Left renal pelvis (tissue), 4 donors: Measurements from ENCODE around the gene ERICH6B. TPM values are rescaled to one million over a fixed set of nuclear protein-coding genes. Genes with fewer than 3 reads are reported as not detected.
A peak's percentile ranks its signal among the peaks of the same experiment; 100 is the strongest.
"Not testable (repeated sequence)": the region's sequence is repeated elsewhere in the genome, so short reads cannot be mapped to it uniquely, and the experiment has no call there.

ENCODE experiments used
- DNase-seq, 4 donors: peaks; one replicate each; pipeline ENCODE4 v3.0.0-alpha.2; 2013; ENCODE audit warnings: low read depth in 4 of 4, low spot score in 3 of 4
- polyA plus RNA-seq, 4 donors: library from polyadenylated mRNA; unstranded; fragments of 120-200 nt; gene quantifications; one replicate each; pipeline ENCODE4 v1.2.1, GENCODE V29; 2013; ENCODE audit not compliant: insufficient read length in 4 of 4

Gene ERICH6B
- 1 to 10 TPM; 1.1 to 3.0 (median 1.9) TPM for polyA plus RNA-seq

- DNase-seq: peak; percentile 47 to 60 (median 49)
These were observed at the start of gene ERICH6B for GRCh38 chr13:45615501-45616101. Gene ERICH6B (minus strand): TSS chr13:45615739. CDS start chr13:45597005, 18,734 bp downstream.

GRCh38 chr13:45662903-45663302, 47.4 kb upstream of the ERICH6B start:
- not testable (repeated sequence) for DNase-seq

- DNase-seq: no peak
These were observed 46.6 kb upstream of the ERICH6B start for GRCh38 chr13:45662162-45662561.

DNA sequence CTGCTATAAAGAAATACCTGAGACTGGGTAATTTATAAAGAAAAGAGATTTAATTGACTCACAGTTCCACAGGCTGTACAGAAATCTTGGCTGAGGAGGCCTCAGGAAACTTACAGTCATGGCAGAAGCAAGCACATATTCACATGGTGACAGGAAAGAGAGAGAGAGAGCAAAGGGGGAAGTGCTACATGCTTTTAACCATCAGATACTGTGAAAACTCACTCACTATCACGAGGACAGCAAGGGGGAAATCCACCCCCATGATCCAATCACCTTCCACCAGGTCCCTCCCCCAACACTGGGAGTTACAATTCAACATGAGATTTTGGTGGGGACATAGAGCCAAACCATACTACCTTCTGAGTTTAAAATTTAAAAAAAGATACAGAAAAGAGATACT, 44.9 kb upstream of the ERICH6B start:
- DNase-seq: not testable (repeated sequence)

GRCh38 chr13:45659536-45659935, 44.0 kb upstream of the ERICH6B start:
- no peak for DNase-seq

DNA sequence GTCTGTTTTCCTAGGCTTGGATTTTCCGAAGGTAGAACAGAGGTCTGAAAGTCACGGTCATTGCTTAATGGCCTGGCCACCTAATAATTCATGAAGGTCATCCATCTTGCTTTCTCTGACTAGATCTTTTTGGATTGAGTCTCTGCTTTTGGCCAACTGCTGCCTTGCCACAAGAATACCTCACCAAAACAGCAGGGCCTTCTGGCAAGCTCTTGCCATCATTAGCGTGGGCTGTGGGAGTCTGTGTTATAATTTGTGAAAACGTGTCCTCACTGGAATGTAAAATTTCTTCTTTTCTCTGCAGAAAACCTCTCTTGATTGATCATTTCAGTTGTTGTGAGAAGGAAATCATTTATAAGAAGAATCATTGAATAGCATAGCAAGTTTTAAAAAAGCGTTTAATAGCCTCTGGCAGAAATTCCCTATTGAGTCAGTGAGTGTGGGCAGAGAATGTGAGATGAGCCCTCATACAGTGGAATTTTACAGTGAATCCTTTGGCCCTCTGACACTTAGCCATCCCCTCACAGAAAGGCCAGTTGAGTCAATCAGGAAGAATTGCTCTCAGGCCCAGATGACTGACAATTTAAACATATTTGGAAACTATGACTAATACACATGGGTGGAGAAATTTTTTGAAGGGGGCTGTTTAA, 43.2 kb upstream of the ERICH6B start:
- no peak for DNase-seq

DNA sequence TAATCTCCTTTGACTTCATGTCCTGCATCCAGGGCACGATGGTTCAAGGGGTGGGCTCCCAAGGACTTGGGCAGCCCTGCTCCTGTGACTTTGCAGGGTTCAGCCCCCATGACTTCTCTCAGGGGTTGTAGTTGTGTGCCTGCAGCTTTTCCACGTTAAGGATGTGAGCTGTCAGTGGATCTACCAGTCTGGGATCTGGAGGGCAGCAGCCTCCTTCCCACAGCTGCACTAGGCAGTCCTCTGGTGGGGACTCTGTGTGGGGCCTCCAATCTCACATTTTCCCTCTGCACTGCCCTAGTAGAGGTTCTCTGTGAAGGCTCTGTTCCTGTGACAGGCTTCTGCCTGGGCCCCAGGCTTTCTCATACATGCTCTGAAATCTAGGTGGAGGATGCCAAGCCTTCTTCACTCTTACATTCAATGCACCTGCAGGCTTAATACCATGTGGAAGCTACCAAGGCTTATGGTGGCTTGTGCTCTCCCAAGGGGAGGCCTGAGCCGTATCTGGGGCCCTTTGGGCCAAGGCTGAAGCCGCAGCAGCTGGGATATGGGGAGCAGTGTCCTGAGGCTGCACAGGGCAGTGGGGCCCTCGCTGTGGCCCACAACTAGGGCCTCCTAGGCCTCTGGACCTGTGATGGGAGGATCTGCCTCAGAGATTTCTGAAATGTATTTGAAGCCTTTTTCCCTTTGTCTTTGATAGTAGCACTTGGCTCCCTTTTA, 39.3 kb upstream of the ERICH6B start:
- DNase-seq: no peak

DNA sequence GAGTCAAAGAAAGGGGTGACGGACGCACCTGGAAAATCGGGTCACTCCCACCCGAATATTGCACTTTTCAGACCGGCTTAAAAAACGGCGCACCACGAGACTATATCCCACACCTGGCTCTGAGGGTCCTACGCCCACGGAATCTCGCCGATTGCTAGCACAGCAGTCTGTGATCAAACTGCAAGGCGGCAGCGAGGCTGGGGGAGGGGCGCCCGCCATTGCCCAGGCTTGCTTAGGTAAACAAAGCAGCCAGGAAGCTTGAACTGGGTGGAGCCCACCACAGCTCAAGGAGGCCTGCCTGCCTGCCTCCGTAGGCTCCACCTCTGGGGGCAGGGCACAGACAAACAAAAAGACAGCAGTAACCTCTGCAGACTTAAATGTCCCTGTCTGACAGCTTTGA, 29.7 kb upstream of the ERICH6B start:
- DNase-seq: not testable (repeated sequence)

DNA sequence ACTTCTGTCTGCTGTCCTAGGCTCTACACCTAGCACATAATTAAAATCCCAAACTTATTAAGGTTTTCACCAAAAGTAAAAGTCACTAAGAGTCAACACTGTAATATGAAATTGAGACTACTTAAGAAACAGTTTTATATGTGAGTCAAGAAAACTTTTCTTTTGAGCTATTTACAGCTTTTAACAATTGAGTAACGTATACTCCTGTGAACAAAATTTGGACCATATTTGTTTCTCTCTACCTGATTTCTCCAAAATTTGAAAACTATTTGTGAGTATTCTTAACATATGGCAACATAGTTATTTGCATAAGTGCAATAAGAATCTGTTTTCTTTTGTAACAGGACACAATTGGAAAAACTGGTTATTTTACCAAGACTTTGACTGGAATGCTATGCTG, 26.6 kb upstream of the ERICH6B start:
- DNase-seq: not testable (repeated sequence)

- DNase-seq: not testable (repeated sequence)
These were observed 19.8 kb upstream of the ERICH6B start for GRCh38 chr13:45635291-45635690.

- no peak for DNase-seq
These were observed 15.3 kb upstream of the ERICH6B start for GRCh38 chr13:45630791-45631190.

DNA sequence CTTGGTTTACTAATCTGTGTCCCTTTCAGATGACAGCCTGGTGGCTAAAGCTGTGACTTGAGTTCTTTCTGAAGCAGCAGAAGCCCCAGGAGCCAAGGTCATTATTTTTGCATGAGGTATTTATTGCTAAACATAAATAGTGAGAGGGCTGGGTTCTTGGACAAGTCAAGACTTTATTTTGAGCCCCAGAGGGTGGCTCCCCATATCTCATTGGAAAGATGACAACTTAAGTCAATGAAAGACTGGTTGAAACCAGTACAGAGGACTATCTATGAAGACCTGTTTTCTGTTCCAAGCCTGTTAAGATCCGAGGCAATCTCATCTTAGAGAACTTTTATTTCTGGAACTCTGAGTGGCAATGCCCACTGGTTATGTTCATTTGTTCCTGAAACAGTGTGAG, 14.4 kb upstream of the ERICH6B start:
- DNase-seq: no peak

GRCh38 chr13:45628094-45628493, 12.6 kb upstream of the ERICH6B start:
- DNase-seq: no peak

GRCh38 chr13:45627656-45628055, 12.1 kb upstream of the ERICH6B start:
- no peak for DNase-seq

GRCh38 chr13:45626731-45627374, 11.3 kb upstream of the ERICH6B start:
- no peak for DNase-seq

DNA sequence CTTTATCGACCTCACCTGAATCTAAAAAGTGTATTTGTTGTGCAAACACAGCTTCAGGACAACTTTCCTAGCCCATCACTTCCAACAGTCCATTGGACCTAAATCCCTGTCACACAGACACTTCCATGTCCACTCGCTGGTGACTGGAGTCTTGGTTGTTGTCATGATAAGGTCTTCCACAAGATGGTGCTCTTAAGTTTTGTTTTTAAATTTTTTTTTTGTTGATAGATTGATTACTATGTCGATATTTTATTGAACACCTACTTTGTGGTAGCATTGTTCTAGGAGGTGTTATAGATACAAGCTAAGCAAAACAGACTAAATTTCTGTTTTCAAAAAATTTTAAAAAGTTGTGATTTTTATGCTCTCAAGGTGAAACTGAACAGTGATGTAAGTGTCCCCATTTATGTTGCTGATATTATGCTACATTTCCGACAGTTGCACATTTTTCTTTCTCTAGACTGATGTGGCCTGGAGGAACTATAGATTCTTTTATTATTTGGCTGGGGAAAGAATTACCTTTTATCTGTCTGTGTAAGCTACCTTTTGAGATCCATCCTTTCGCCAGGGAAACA, 8.1 kb upstream of the ERICH6B start:
- no peak for DNase-seq

- DNase-seq: no peak
These were observed 6.4 kb upstream of the ERICH6B start for GRCh38 chr13:45621950-45622349.

- no peak for DNase-seq
These were observed 7.6 kb downstream of the ERICH6B start for GRCh38 chr13:45607931-45608330.

DNA sequence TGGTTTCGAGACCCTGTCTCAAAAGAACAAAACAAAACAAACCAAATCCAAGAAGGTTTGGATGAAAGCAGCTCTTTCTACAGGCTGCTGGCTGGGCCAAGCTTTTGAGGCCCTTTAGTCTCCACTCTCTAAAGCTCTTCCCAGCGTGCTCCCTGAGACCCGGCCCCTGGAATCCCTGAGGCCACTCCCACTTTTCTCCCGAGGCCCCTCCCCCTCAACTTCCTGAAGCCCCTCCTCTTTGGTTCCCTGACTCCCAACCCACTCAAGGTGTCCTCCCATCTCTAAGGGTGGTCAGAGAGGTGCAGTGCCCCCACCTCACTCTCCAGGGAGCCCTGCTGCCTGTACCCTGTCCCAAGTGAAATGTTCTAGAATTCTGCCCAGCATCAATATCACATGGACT, 10.6 kb downstream of the ERICH6B start:
- no peak for DNase-seq

- no peak for DNase-seq
These were observed 12.2 kb downstream of the ERICH6B start for GRCh38 chr13:45603338-45603737.
